Mesodermal cell (in vitro differentiated cells): Measurements from ENCODE around the gene SLCO3A1.

Experiments
- H3K27ac ChIP-seq: 2 replicates; pipeline ENCODE4 v1.7.0; 2013; ENCODE audit warnings: mild to moderate bottlenecking, low read depth, low read length, moderate library complexity; ENCODE audit not compliant: severe bottlenecking
- H3K36me3 ChIP-seq: 2 replicates; pipeline ENCODE4 v1.7.1; 2013; ENCODE audit warnings: mild to moderate bottlenecking, low read length, moderate library complexity; ENCODE audit not compliant: control insufficient read depth, insufficient read depth
- H3K4me1 ChIP-seq: one replicate; pipeline ENCODE4 v1.7.1; 2013; ENCODE audit warnings: mild to moderate bottlenecking, low read length; ENCODE audit not compliant: insufficient read depth, control insufficient read depth, poor library complexity, severe bottlenecking
- H3K4me3 ChIP-seq: 2 replicates; pipeline ENCODE4 v1.7.0; 2013; ENCODE audit warnings: low read length, control low read depth, mild to moderate bottlenecking; ENCODE audit not compliant: insufficient read depth, poor library complexity, severe bottlenecking; ENCODE audit errors: extremely low read depth
- H3K9me3 ChIP-seq: 2 replicates; pipeline ENCODE4 v1.7.1; 2013; ENCODE audit warnings: mild to moderate bottlenecking, low read length, moderate library complexity; ENCODE audit not compliant: control insufficient read depth
- WGBS, 2 experiments: methylation state at CpG; one replicate each; pipeline ENCODE4 v1.1.5; 2013; ENCODE audit warnings: missing lambda C conversion rate in 2 of 2; ENCODE audit not compliant: insufficient coverage in 2 of 2; 5-methylcytosine and 5-hydroxymethylcytosine counted together

The SLCO3A1 gene

GRCh38 chr15:92111291-92111690, 257.8 kb downstream of the SLCO3A1 start:
- WGBS, 2 experiments, result 79 to 94% methylated on average over 2 to 3 of the region's 3 CpGs
- no peaks in the 10 kb centered on the region for H3K9me3 ChIP-seq
- no peaks in the 10 kb centered on the region for H3K4me1 ChIP-seq

GRCh38 chr15:92111751-92112150, 258.2 kb downstream of the SLCO3A1 start:
- no peaks in the 10 kb centered on the region for H3K9me3 ChIP-seq
- WGBS, 2 experiments, result 89 to 100% methylated on average over 1 of the region's 1 CpG
- H3K4me3 ChIP-seq, result no peak overlapping the region
- H3K36me3 ChIP-seq, result no peaks in the 10 kb centered on the region
- H3K27ac ChIP-seq, result no peak overlapping the region
- no peaks in the 10 kb centered on the region for H3K4me1 ChIP-seq

More at GRCh38 chr15:92111291-92111690, 257.8 kb downstream of the SLCO3A1 start:
- no peak overlapping the region for H3K27ac ChIP-seq
- no peaks in the 10 kb centered on the region for H3K36me3 ChIP-seq
- no peak overlapping the region for H3K4me3 ChIP-seq

GRCh38 chr15:92112180-92112579, 258.7 kb downstream of the SLCO3A1 start:
- WGBS, 2 experiments, result 80% methylated on average over 3 of the region's 3 CpGs
- no peaks in the 10 kb centered on the region for H3K36me3 ChIP-seq
- no peaks in the 10 kb centered on the region for H3K4me1 ChIP-seq
- H3K27ac ChIP-seq, result no peak overlapping the region
- no peak overlapping the region for H3K4me3 ChIP-seq
- H3K9me3 ChIP-seq, result no peaks in the 10 kb centered on the region

GRCh38 chr15:92112711-92113110, 259.2 kb downstream of the SLCO3A1 start:
- WGBS, 2 experiments, result 82 to 100% methylated on average over 2 of the region's 3 CpGs
- H3K36me3 ChIP-seq, result no peaks in the 10 kb centered on the region
- H3K4me1 ChIP-seq, result no peaks in the 10 kb centered on the region

GRCh38 chr15:92113832-92114231, 260.3 kb downstream of the SLCO3A1 start:
- no peaks in the 10 kb centered on the region for H3K36me3 ChIP-seq
- 60 to 80% methylated on average over 2 of the region's 3 CpGs for WGBS, 2 experiments
- no peak overlapping the region for H3K4me3 ChIP-seq
- no peaks in the 10 kb centered on the region for H3K9me3 ChIP-seq
- H3K4me1 ChIP-seq, result no peaks in the 10 kb centered on the region
- H3K27ac ChIP-seq, result no peak overlapping the region

More at GRCh38 chr15:92112711-92113110, 259.2 kb downstream of the SLCO3A1 start:
- no peaks in the 10 kb centered on the region for H3K9me3 ChIP-seq
- H3K27ac ChIP-seq, result no peak overlapping the region
- no peak overlapping the region for H3K4me3 ChIP-seq

- H3K27ac ChIP-seq, result no peak overlapping the region
- whole genome bisulfite sequencing, 2 experiments, result 86 to 89% methylated on average over 1 of the region's 1 CpG
Observed at GRCh38 chr15:92115834-92116233, 262.3 kb downstream of the SLCO3A1 start.

GRCh38 chr15:92116330-92116729, 262.8 kb downstream of the SLCO3A1 start:
- no peaks in the 10 kb centered on the region for H3K9me3 ChIP-seq
- 93 to 100% methylated on average over 2 of the region's 5 CpGs for WGBS, 2 experiments
- no peaks in the 10 kb centered on the region for H3K4me1 ChIP-seq
- no peak overlapping the region for H3K4me3 ChIP-seq
- no peaks in the 10 kb centered on the region for H3K36me3 ChIP-seq
- no peak overlapping the region for H3K27ac ChIP-seq

More at GRCh38 chr15:92115834-92116233, 262.3 kb downstream of the SLCO3A1 start:
- Histone ChIP-seq H3K4me1 (no peaks in the 10 kb centered on the region), H3K4me3 (no peak overlapping the region), H3K36me3 (no peaks in the 10 kb centered on the region), H3K9me3 (no peaks in the 10 kb centered on the region)

GRCh38 chr15:92117261-92117731, 263.8 kb downstream of the SLCO3A1 start:
- 65 to 80% methylated on average over 4 of the region's 11 CpGs for WGBS, 2 experiments
- Histone ChIP-seq H3K36me3 (no peaks in the 10 kb centered on the region), H3K4me3 (no peak overlapping the region), H3K27ac (no peak overlapping the region), H3K9me3 (no peaks in the 10 kb centered on the region), H3K4me1 (no peaks in the 10 kb centered on the region)

- Histone ChIP-seq H3K4me3 (no peak overlapping the region), H3K27ac (no peak overlapping the region), H3K4me1 (no peaks in the 10 kb centered on the region), H3K36me3 (peaks cover 4% of the 10 kb centered on the region), H3K9me3 (no peaks in the 10 kb centered on the region)
- 18 to 39% methylated on average over 4 to 6 of the region's 6 CpGs for WGBS, 2 experiments
Observed at GRCh38 chr15:92118162-92118935, 264.8 kb downstream of the SLCO3A1 start.

- H3K36me3 ChIP-seq, result peaks cover 4% of the 10 kb centered on the region
- H3K4me3 ChIP-seq, result no peak overlapping the region
- no peaks in the 10 kb centered on the region for H3K9me3 ChIP-seq
- H3K27ac ChIP-seq, result no peak overlapping the region
- WGBS, 2 experiments, result 94% methylated on average over 2 of the region's 3 CpGs; no CpG with 5 or more reads in 1 of the 2 experiments
- no peaks in the 10 kb centered on the region for H3K4me1 ChIP-seq
Observed at GRCh38 chr15:92118936-92119325, 265.4 kb downstream of the SLCO3A1 start.
